Measurements from ENCODE around the gene IL13RA1. TPM values are rescaled to one million over a fixed set of nuclear protein-coding genes. Genes with fewer than 3 reads are reported as not detected.

The IL13RA1 gene
- total RNA-seq, 1 donor from 2014 or later: 3.2 TPM

DNA sequence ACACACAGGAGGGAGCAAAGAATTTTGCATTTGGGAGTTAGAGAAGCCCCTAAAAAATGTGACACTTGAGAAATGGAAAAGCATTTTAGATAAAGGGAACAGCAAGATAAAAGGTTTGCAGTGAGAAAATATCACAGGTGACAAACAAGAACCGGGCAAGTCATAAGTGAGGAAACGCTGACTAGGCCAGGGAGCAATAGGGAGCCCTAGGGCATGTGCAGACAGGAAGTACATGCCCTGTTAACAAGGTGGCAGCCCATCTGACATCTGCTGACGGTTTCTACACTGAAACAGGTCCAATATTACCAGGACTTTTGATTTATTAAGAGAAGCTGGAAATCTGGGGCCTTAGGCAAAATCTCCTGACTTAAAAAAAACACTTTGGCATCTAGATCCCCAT lies 4.0 kb upstream of the IL13RA1 start:
- peaks cover 8% of the 10 kb centered on the region for H3K27me3 Mint-ChIP-seq (ENCODE audit: insufficient read depth, low read depth)
- no peaks in the 10 kb centered on the region for H3K36me3 ChIP-seq

DNA sequence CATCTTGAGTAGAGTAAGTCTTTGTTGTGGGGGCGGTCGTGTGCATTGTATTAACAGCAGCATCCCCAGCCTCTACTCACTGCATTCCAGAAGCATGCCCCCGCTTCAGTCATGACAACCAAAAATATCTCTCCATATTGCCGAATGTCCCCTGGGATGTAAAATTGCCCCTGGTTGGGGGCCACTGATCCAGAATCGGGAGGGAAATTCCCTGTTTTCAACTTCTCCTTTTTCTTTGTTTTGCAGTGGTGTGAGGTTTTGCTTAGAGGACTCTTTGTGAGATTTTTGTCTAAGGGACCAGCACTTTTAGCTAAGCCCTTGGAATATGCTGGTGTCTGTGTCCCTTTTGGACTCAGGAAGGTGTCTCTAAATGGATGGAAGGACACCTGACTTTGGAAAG lies 3.0 kb upstream of the IL13RA1 start:
- Histone ChIP-seq H3K27ac (no peak overlapping the region), H3K4me1 (no peaks in the 10 kb centered on the region), H3K27me3 (peaks cover 32% of the 10 kb centered on the region), H2AFZ (replicated peaks) (no peak overlapping the region), H3K4me2 (no peak overlapping the region), H3K9me3 (ENCODE audit: low read depth) (no peaks in the 10 kb centered on the region), H3K9ac (no peak overlapping the region), H3K4me3 (no peak overlapping the region), H3F3A (ENCODE audit: low read depth) (no peaks in the 10 kb centered on the region), H4K20me1 (ENCODE audit: low read depth) (no peaks in the 10 kb centered on the region), H3K36me3 (no peaks in the 10 kb centered on the region), H3K79me2 (ENCODE audit: low read depth) (no peaks in the 10 kb centered on the region)
- no peaks in the 10 kb centered on the region for H3K36me3 Mint-ChIP-seq
- TF ChIP-seq, protein P1, sequence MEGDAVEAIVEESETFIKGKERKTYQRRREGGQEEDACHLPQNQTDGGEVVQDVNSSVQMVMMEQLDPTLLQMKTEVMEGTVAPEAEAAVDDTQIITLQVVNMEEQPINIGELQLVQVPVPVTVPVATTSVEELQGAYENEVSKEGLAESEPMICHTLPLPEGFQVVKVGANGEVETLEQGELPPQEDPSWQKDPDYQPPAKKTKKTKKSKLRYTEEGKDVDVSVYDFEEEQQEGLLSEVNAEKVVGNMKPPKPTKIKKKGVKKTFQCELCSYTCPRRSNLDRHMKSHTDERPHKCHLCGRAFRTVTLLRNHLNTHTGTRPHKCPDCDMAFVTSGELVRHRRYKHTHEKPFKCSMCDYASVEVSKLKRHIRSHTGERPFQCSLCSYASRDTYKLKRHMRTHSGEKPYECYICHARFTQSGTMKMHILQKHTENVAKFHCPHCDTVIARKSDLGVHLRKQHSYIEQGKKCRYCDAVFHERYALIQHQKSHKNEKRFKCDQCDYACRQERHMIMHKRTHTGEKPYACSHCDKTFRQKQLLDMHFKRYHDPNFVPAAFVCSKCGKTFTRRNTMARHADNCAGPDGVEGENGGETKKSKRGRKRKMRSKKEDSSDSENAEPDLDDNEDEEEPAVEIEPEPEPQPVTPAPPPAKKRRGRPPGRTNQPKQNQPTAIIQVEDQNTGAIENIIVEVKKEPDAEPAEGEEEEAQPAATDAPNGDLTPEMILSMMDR (IDR thresholded peaks at IDR 0.05): no peak
- no peak for TF ChIP-seq EZH2phosphoT487 (IDR thresholded peaks at IDR 0.05)
- no peak for TF ChIP-seq EZH2 (IDR thresholded peaks at IDR 0.05)
- peaks cover 8% of the 10 kb centered on the region for H3K27me3 Mint-ChIP-seq (ENCODE audit: insufficient read depth, low read depth)
- no peak overlapping the region for H3K27ac Mint-ChIP-seq
- H3K9me3 Mint-ChIP-seq: no peaks in the 10 kb centered on the region
- H3K4me1 Mint-ChIP-seq: peaks cover 25% of the 10 kb centered on the region
- no peak overlapping the region for H3K4me3 Mint-ChIP-seq
- DNase-seq (ENCODE audit: low spot score): no peak

More for the DNA sequence above, 4.0 kb upstream of the IL13RA1 start:
- Histone ChIP-seq H3K27me3 (peaks cover 22% of the 10 kb centered on the region), H4K20me1 (ENCODE audit: low read depth) (no peaks in the 10 kb centered on the region), H3K27ac (no peak overlapping the region), H3K4me2 (no peak overlapping the region), H2AFZ (replicated peaks) (no peak overlapping the region), H3K9ac (no peak overlapping the region), H3K79me2 (ENCODE audit: low read depth) (no peaks in the 10 kb centered on the region), H3F3A (ENCODE audit: low read depth) (no peaks in the 10 kb centered on the region), H3K4me3 (no peak overlapping the region), H3K9me3 (ENCODE audit: low read depth) (no peaks in the 10 kb centered on the region), H3K4me1 (no peaks in the 10 kb centered on the region)
- Mint-ChIP-seq H3K4me3 (no peak overlapping the region), H3K36me3 (no peaks in the 10 kb centered on the region), H3K4me1 (peaks cover 17% of the 10 kb centered on the region), H3K9me3 (no peaks in the 10 kb centered on the region), H3K27ac (no peak overlapping the region)
- no peak for DNase-seq (ENCODE audit: low spot score)
- TF ChIP-seq EZH2phosphoT487 (IDR thresholded peaks at IDR 0.05) (no peak), EZH2 (IDR thresholded peaks at IDR 0.05) (no peak)
- TF ChIP-seq, protein P1 (IDR thresholded peaks at IDR 0.05): no peak

DNA sequence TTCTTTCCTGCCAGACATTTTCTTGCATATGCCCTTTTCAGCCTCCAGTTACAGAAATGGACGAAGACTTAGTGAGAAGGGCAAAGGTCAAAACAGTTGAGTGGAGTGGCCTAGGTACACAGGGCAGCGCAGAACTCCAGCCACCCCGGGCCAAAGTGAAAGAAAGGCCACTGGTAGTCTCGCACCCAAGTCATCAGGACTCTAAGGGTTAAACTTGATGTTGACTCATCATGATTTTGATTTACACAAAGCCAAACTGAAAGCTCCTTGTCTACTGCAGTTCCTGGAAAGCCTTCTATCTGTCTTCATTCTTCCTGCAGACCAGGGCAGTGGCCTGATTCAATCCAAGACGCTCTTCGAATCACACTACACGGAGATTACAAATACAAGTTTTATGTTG lies 2.6 kb upstream of the IL13RA1 start:
- no peak overlapping the region for H3K4me2 ChIP-seq
- TF ChIP-seq EZH2 (IDR thresholded peaks at IDR 0.05): no peak
- TF ChIP-seq, protein P1 (IDR thresholded peaks at IDR 0.05): no peak
- TF ChIP-seq EZH2phosphoT487 (IDR thresholded peaks at IDR 0.05): no peak
- H3K36me3 Mint-ChIP-seq: no peaks in the 10 kb centered on the region

More for the DNA sequence above, 2.6 kb upstream of the IL13RA1 start:
- Histone ChIP-seq H3K27me3 (peaks cover 36% of the 10 kb centered on the region), H2AFZ (replicated peaks) (no peak overlapping the region), H4K20me1 (ENCODE audit: low read depth) (no peaks in the 10 kb centered on the region), H3F3A (ENCODE audit: low read depth) (no peaks in the 10 kb centered on the region), H3K36me3 (no peaks in the 10 kb centered on the region), H3K9ac (no peak overlapping the region), H3K27ac (no peak overlapping the region), H3K4me1 (no peaks in the 10 kb centered on the region), H3K79me2 (ENCODE audit: low read depth) (no peaks in the 10 kb centered on the region), H3K4me3 (no peak overlapping the region), H3K9me3 (ENCODE audit: low read depth) (no peaks in the 10 kb centered on the region)
- Mint-ChIP-seq H3K27me3 (ENCODE audit: insufficient read depth, low read depth) (peaks cover 8% of the 10 kb centered on the region), H3K4me3 (no peak overlapping the region), H3K9me3 (no peaks in the 10 kb centered on the region), H3K27ac (no peak overlapping the region), H3K4me1 (peaks cover 28% of the 10 kb centered on the region)
- no peak for DNase-seq (ENCODE audit: low spot score)
